HepG2 (cell line): Measurements from ENCODE around the gene MARCHF6. TPM values are rescaled to one million over a fixed set of nuclear protein-coding genes. Genes with fewer than 3 reads are reported as not detected.
A peak's percentile ranks its signal among the peaks of the same experiment; 100 is the strongest.

Experiments
- ATAC-seq: fragments of 200-7000 bp; cut with Tn5 transposase; 3 replicates; pipeline ENCODE4 v1.9.1; 2020; ENCODE audit warnings: mild to moderate bottlenecking, moderate library complexity
- BruUV-seq: library from RNA; stranded (reverse); fragments of 400-500 nt; replicated peaks from 2 replicates; lab custom pipeline; 2021; lab: Mats Ljungman, UMichigan
- CTCF ChIA-PET: fragments of 300-600 bp; formaldehyde crosslinking; extraction: SDS; loops from one replicate; lab custom pipeline; 2021; ENCODE audit warnings: low total read pairs, inconsistent platforms, low intra/inter-chr PET ratio; lab: Yijun Ruan, JAX
- POLR2A ChIA-PET: fragments of 350-600 bp; sonication (Branson Sonifier 250); formaldehyde crosslinking; loops from one replicate; lab custom pipeline; 2020; ENCODE audit warnings: antibody characterized with exemption, inconsistent platforms; lab: Yijun Ruan, JAX
- DNase-seq: peaks from one replicate; pipeline ENCODE4 v3.0.0-alpha.2; 2015; ENCODE audit warnings: low spot score
- FAIRE-seq: peaks from 3 replicates; lab custom pipeline; 2011; peaks lifted over from hg19 to GRCh38; lab: Jason Lieb, UNC
- H2AFZ ChIP-seq: one replicate; pipeline ENCODE4 v1.6.1; 2011; ENCODE audit warnings: low read length, inconsistent platforms
- H3K27ac ChIP-seq: fragments of 300-600 bp; 3 replicates; pipeline ENCODE4 v1.8.0; 2011; ENCODE audit warnings: mixed run types, mild to moderate bottlenecking, mixed read lengths, low read length, inconsistent platforms; ENCODE audit not compliant: insufficient read depth; ENCODE audit errors: extremely low read length
- H3K27me3 ChIP-seq, 2 experiments: fragments of 200-600 bp in 1 of 2; 2 replicates in 1 of 2; 3 replicates in 1 of 2; pipeline versions ENCODE4 v1.6.0 to v1.8.0; 2011; ENCODE audit warnings: low read length in 2 of 2, mild to moderate bottlenecking in 2 of 2, moderate library complexity in 2 of 2, inconsistent platforms in 1 of 2; ENCODE audit not compliant: insufficient read depth in 2 of 2, control insufficient read depth in 1 of 2
- H3K36me3 ChIP-seq, 2 experiments: fragments of 200-600 bp in 1 of 2; replicated peaks in 1 of 2; 2 replicates in 1 of 2; 3 replicates in 1 of 2; pipeline versions ENCODE4 v1.5.1 to v1.8.0; 2011; ENCODE audit warnings: low read length in 2 of 2, inconsistent platforms in 1 of 2; ENCODE audit not compliant: insufficient read depth in 2 of 2, control insufficient read depth in 1 of 2
- H3K4me1 ChIP-seq: 2 replicates; pipeline ENCODE4 v1.5.1; 2012; ENCODE audit warnings: low read length, inconsistent platforms; ENCODE audit not compliant: insufficient read depth
- H3K4me2 ChIP-seq: 2 replicates; pipeline ENCODE4 v1.6.0; 2011; ENCODE audit warnings: low read depth, low read length, inconsistent platforms
- H3K4me3 ChIP-seq, 3 experiments: fragments of 200-600 bp in 1 of 3; sonication (generic), shearing (Covaris generic) in 1 of 3; replicated peaks in 1 of 3; 2 replicates each; pipeline ENCODE4 v1.5.1; 2011 to 2016; ENCODE audit warnings: low read length in 3 of 3, inconsistent platforms in 2 of 3, low read depth in 2 of 3, mild to moderate bottlenecking in 2 of 3, control low read depth in 1 of 3, mixed read lengths in 1 of 3; ENCODE audit not compliant: insufficient read depth in 1 of 3
- H3K79me2 ChIP-seq: one replicate; pipeline ENCODE4 v1.6.1; 2011; ENCODE audit warnings: low read length, inconsistent platforms; ENCODE audit not compliant: insufficient read depth
- H3K9ac ChIP-seq: 2 replicates; pipeline ENCODE4 v1.6.0; 2011; ENCODE audit warnings: mild to moderate bottlenecking, low read depth, low read length, inconsistent platforms; ENCODE audit not compliant: insufficient read depth
- H3K9me3 ChIP-seq: 2 replicates; pipeline ENCODE4 v1.5.1; 2012; ENCODE audit warnings: mild to moderate bottlenecking, low read length
- H4K20me1 ChIP-seq: 2 replicates; pipeline ENCODE4 v1.6.0; 2011; ENCODE audit warnings: inconsistent platforms, mild to moderate bottlenecking, low read length, moderate library complexity; ENCODE audit not compliant: insufficient read depth
- DMAP1 ChIP-seq: IDR thresholded peaks from 2 replicates; pipeline ENCODE4 v1.6.1; 2016
- KLF15 ChIP-seq: sonication (generic); formaldehyde crosslinking; IDR thresholded peaks from 2 replicates; pipeline ENCODE4 v1.8.1; 2023; ENCODE audit warnings: borderline replicate concordance, mild to moderate bottlenecking, inconsistent platforms, missing genetic modification reagents, mixed read lengths
- MBNL3 ChIP-seq: fragments of 250-450 bp; sonication (Bioruptor Pico); conservative IDR thresholded peaks from 2 replicates; pipeline ENCODE4 v1.8.0; 2022; ENCODE audit warnings: mild to moderate bottlenecking, inconsistent platforms
- NCOA2 ChIP-seq: sonication (generic); formaldehyde crosslinking; IDR thresholded peaks from 2 replicates; pipeline ENCODE4 v1.8.0; 2022; ENCODE audit warnings: inconsistent platforms
- PHF5A ChIP-seq: IDR thresholded peaks from one replicate; pipeline ENCODE4 v1.6.1; 2018; ENCODE audit warnings: low read depth, missing genetic modification reagents; ENCODE audit not compliant: unreplicated experiment
- RFX5 ChIP-seq: IDR thresholded peaks from 2 replicates; pipeline ENCODE4 v1.6.1; 2011; ENCODE audit warnings: low read depth, low read length, improper control_type of control experiment
- RXRB ChIP-seq: IDR thresholded peaks from 2 replicates; pipeline ENCODE4 v1.6.1; 2016; ENCODE audit warnings: borderline replicate concordance, missing genetic modification reagents, missing compliant biosample characterization
- SATB2 ChIP-seq: sonication (generic); formaldehyde crosslinking; IDR thresholded peaks from 2 replicates; pipeline ENCODE4 v1.5.0; 2020; ENCODE audit warnings: missing genetic modification reagents
- SMAD1 ChIP-seq: sonication (generic); formaldehyde crosslinking; IDR thresholded peaks from 2 replicates; pipeline ENCODE4 v1.4.0; 2020; ENCODE audit warnings: missing genetic modification reagents, low read depth, mild to moderate bottlenecking, borderline replicate concordance
- ZC3H13 ChIP-seq: sonication (generic); formaldehyde crosslinking; IDR thresholded peaks from 2 replicates; pipeline ENCODE4 v1.8.1; 2023; ENCODE audit warnings: mild to moderate bottlenecking, missing genetic modification reagents, moderate library complexity
- ZFX ChIP-seq: sonication (generic); formaldehyde crosslinking; IDR thresholded peaks from 2 replicates; pipeline ENCODE4 v1.4.0; 2020; ENCODE audit warnings: mild to moderate bottlenecking, low read depth, missing genetic modification reagents, moderate library complexity
- ZNF343 ChIP-seq: sonication (generic); formaldehyde crosslinking; IDR thresholded peaks from 2 replicates; pipeline ENCODE4 v1.4.0; 2020; ENCODE audit warnings: mild to moderate bottlenecking, missing genetic modification reagents
- ZNF546 ChIP-seq: sonication (generic); formaldehyde crosslinking; conservative IDR thresholded peaks from 2 replicates; pipeline ENCODE4 v1.8.1; 2023; ENCODE audit warnings: mild to moderate bottlenecking, missing genetic modification reagents
- ZNF777 ChIP-seq: sonication (generic); formaldehyde crosslinking; IDR thresholded peaks from 2 replicates; pipeline ENCODE4 v1.4.0; 2020; ENCODE audit warnings: missing genetic modification reagents
- ZSCAN9 ChIP-seq: IDR thresholded peaks from 2 replicates; pipeline ENCODE4 v1.6.1; 2016; ENCODE audit warnings: borderline replicate concordance
- WGBS: methylation state at CpG from one replicate; pipeline ENCODE4 v1.1.6; 2017; ENCODE audit warnings: low lambda C conversion rate; 5-methylcytosine and 5-hydroxymethylcytosine counted together
- in situ Hi-C: cut with HindIII; loops from 2 replicates; pipeline ENCODE4 v1.10.0; 2017; ENCODE audit warnings: low pct_unique_long_range_greater_than_20kb; ENCODE audit not compliant: extremely low pct_ligation_motif_present
- intact Hi-C: fragments of 100-400 bp; cut with micrococcal nuclease; formaldehyde crosslinking; loops from one replicate; pipeline ENCODE4 v1.10.0; 2022; ENCODE audit not compliant: unreplicated experiment
- polyA plus RNA-seq, 8 experiments: library from polyadenylated mRNA; depleted of rRNA in 3 of 8; stranded (reverse) in 7 of 8; unstranded in 1 of 8; fragments of >200 nt; fragmentation: Illumina TruSeq in 4 of 8; extraction: Trizol in 4 of 8; gene quantifications; 2 replicates each; pipeline versions ENCODE4 v1.2.1 to v1.2.3, GENCODE V29; 2011 to 2016; ENCODE audit warnings: low read depth in 4 of 8, missing spikeins in 1 of 8, mixed read lengths in 1 of 8; ENCODE audit not compliant: insufficient read depth in 1 of 8
- total RNA-seq, 5 experiments: library from RNA; depleted of rRNA; stranded (reverse); fragments of >200 nt; fragmentation: Illumina TruSeq; extraction: Trizol; gene quantifications; 2 replicates each; pipeline ENCODE4 v1.2.3, GENCODE V29; 2016; ENCODE audit warnings: low read depth in 1 of 5
- TF ChIP-seq, protein P1 (sequence below): sonication (generic); formaldehyde crosslinking; IDR thresholded peaks from 2 replicates; pipeline ENCODE4 v1.4.0; 2020; ENCODE audit warnings: missing genetic modification reagents

Gene MARCHF6
- total and polyA plus RNA-seq, 2 of the 13 experiments (the other 11 are each of a cell fraction or from before 2014, with no cell fraction given), result 48.6 to 107 TPM

DNA sequence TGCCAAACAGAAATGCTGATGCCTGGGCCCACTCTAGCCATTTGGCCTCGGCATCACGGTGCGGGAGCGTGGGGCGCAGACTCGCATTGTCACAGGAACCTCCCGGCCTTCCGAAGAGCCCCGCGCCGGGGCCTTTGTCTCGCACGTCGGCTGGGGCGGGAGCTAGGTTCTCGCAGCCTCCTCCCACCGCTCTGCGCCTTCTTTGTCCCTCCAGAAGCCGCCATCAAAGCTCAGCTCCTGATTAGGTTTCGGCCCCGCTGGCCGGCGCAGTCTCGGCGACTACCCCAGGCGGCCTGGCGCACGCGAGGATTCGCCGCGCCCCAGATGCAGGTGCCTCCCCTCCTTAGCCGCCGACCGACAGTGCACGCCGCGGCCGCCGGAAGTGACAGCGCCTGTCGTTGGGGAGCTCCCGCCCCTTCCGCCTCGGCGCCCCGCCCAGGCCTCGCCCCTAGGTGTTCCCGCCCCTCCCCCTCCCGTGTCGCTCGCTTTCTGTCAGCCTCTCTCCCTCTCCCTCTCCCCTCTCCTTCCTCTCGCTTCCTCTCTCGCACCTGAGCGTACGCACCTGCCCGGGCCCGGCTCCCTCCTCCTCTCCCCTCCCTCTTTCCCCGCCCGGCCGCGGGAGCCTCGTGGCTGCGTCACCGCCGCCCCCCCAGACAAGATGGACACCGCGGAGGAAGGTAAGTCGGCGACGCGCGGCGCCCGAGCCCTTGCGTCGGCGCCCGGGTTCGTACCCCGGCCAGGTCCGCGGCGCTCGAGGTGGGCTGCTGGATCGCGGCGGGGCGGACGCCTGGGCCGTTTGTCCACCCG lies at the start of gene MARCHF6 (continued):
- TF ChIP-seq PHF5A, result peak; percentile 33

DNA sequence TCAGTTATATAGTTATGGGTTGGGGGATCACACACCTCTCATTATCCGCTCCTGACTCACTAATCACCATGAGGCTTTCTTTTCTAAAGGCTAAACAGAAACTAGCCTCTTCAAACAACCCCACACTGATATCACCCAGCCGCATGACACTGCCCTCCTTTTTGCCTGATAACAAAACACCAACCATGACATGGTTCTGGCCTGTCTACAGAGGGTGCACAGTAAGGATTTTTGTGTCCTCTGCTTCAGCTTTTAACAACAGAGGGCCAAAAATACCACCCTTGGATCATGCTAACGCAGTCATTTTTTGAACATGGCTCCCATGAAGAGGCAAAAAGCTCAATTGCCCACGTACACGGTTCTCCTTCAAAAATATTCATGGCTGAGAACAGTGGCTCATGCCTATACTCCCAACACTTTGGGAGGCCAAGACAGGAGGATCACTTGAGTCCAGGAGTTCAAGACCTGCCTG lies 49.8 kb upstream of the MARCHF6 start:
- peak; percentile 38 for ATAC-seq
- FAIRE-seq, result peak; percentile 49
- H3K27ac ChIP-seq, result peak overlapping the region; percentile 24

More for the DNA sequence above, 49.8 kb upstream of the MARCHF6 start:
- no peak for TF ChIP-seq ZNF343 (CRISPR knock-in tag)
- TF ChIP-seq DMAP1, result no peak
- no peak for TF ChIP-seq MBNL3 (CRISPR knock-in tag)
- no peak for TF ChIP-seq ZSCAN9 (CRISPR knock-in tag)
- peak; percentile 76 for TF ChIP-seq RFX5
- TF ChIP-seq ZNF546, result no peak
- no peak for TF ChIP-seq SMAD1 (CRISPR knock-in tag)
- no peak for TF ChIP-seq ZC3H13 (CRISPR knock-in tag)
- TF ChIP-seq KLF15, result no peak
- TF ChIP-seq NCOA2 (CRISPR knock-in tag), result no peak
- TF ChIP-seq SATB2, result no peak
- no peak for TF ChIP-seq RXRB (CRISPR knock-in tag)
- TF ChIP-seq ZNF777, result no peak
- 0 out of 2 replicates have a peak, but pooled peaks have one; percentile 28 for TF ChIP-seq ZFX (CRISPR knock-in tag)
- TF ChIP-seq, protein P1, sequence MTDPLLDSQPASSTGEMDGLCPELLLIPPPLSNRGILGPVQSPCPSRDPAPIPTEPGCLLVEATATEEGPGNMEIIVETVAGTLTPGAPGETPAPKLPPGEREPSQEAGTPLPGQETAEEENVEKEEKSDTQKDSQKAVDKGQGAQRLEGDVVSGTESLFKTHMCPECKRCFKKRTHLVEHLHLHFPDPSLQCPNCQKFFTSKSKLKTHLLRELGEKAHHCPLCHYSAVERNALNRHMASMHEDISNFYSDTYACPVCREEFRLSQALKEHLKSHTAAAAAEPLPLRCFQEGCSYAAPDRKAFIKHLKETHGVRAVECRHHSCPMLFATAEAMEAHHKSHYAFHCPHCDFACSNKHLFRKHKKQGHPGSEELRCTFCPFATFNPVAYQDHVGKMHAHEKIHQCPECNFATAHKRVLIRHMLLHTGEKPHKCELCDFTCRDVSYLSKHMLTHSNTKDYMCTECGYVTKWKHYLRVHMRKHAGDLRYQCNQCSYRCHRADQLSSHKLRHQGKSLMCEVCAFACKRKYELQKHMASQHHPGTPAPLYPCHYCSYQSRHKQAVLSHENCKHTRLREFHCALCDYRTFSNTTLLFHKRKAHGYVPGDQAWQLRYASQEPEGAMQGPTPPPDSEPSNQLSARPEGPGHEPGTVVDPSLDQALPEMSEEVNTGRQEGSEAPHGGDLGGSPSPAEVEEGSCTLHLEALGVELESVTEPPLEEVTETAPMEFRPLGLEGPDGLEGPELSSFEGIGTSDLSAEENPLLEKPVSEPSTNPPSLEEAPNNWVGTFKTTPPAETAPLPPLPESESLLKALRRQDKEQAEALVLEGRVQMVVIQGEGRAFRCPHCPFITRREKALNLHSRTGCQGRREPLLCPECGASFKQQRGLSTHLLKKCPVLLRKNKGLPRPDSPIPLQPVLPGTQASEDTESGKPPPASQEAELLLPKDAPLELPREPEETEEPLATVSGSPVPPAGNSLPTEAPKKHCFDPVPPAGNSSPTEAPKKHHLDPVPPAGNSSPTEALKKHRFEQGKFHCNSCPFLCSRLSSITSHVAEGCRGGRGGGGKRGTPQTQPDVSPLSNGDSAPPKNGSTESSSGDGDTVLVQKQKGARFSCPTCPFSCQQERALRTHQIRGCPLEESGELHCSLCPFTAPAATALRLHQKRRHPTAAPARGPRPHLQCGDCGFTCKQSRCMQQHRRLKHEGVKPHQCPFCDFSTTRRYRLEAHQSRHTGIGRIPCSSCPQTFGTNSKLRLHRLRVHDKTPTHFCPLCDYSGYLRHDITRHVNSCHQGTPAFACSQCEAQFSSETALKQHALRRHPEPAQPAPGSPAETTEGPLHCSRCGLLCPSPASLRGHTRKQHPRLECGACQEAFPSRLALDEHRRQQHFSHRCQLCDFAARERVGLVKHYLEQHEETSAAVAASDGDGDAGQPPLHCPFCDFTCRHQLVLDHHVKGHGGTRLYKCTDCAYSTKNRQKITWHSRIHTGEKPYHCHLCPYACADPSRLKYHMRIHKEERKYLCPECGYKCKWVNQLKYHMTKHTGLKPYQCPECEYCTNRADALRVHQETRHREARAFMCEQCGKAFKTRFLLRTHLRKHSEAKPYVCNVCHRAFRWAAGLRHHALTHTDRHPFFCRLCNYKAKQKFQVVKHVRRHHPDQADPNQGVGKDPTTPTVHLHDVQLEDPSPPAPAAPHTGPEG, result 0 out of 2 replicates have a peak, but pooled peaks have one; percentile 37
- no peaks in the 10 kb centered on the region for H3K9me3 ChIP-seq
- ChIA-PET POLR2A (interaction anchor here (1.0 to 1.5 kb wide), 2 partner anchors 50 kb away, joined by 3 to 6 read pairs; partner anchors contain the start of gene MARCHF6), CTCF (no interaction called here)
- peaks cover 56% of the 10 kb centered on the region for H3K4me1 ChIP-seq
- H3K4me2 ChIP-seq, result peak overlapping the region; percentile 30; the same call in 1 of the 2 replicates
- in situ Hi-C loops (no loop called here), intact Hi-C loops (no loop called here)
- no peak overlapping the region for H2AFZ ChIP-seq
- DNase-seq, result peak; percentile 13
- WGBS, result 67% methylated on average over 5 of the region's 5 CpGs
- no peak overlapping the region for H3K4me3 ChIP-seq
- no peak overlapping the region for H3K9ac ChIP-seq
- no peaks in the 10 kb centered on the region; a peak in 1 of 5 replicates for H3K27me3 ChIP-seq
- H4K20me1 ChIP-seq, result no peaks in the 10 kb centered on the region
- peaks cover 2% of the 10 kb centered on the region for H3K79me2 ChIP-seq
- BruUV-seq, result no TSS peak
- no peaks in the 10 kb centered on the region for H3K36me3 ChIP-seq
